H1 (cell line): ENCODE data around the gene PRSS22.

ENCODE experiments used
- ATF2 ChIP-seq: IDR thresholded peaks from 2 replicates; pipeline ENCODE4 v1.6.1; 2012; ENCODE audit warnings: low read length, inconsistent platforms
- BRCA1 ChIP-seq: IDR thresholded peaks from 2 replicates; pipeline ENCODE4 v1.6.1; 2012; ENCODE audit warnings: low read depth, low read length, improper control_type of control experiment
- CBX5 ChIP-seq: fragments of 300-800, 300-1000 bp; sonication (generic); IDR thresholded peaks from 2 replicates; pipeline ENCODE4 v1.7.1; 2016; ENCODE audit warnings: antibody characterized with exemption, low read length, low read depth
- CHD2 ChIP-seq: IDR thresholded peaks from 2 replicates; pipeline ENCODE4 v1.6.1; 2012; ENCODE audit warnings: low read length, improper control_type of control experiment
- CTCF ChIP-seq, 3 experiments: IDR thresholded peaks; 1 replicate in 2 of 3; 2 replicates in 1 of 3; pipeline versions ENCODE4 v1.5.1 to v1.6.1; 2011; ENCODE audit warnings: low read length in 3 of 3, mild to moderate bottlenecking in 3 of 3, inconsistent platforms in 2 of 3, low read depth in 1 of 3, moderate library complexity in 1 of 3; ENCODE audit not compliant: insufficient read depth in 1 of 3; ENCODE audit errors: control extremely low read depth in 1 of 3
- EP300 ChIP-seq, 2 experiments: IDR thresholded peaks; 1 replicate in 1 of 2; 2 replicates in 1 of 2; pipeline ENCODE4 v1.6.1; 2011 to 2012; ENCODE audit warnings: low read depth in 2 of 2, low read length in 2 of 2, mild to moderate bottlenecking in 2 of 2, borderline replicate concordance in 1 of 2, inconsistent platforms in 1 of 2, moderate library complexity in 1 of 2
- GABPA ChIP-seq: IDR thresholded peaks from 2 replicates; pipeline ENCODE4 v1.6.1; 2011; ENCODE audit warnings: mild to moderate bottlenecking, low read length, moderate library complexity, borderline replicate concordance; ENCODE audit not compliant: insufficient read depth
- JUND ChIP-seq: IDR thresholded peaks from 2 replicates; pipeline ENCODE4 v1.6.1; 2011; ENCODE audit warnings: mild to moderate bottlenecking, improper control_type of control experiment, low read length
- POLR2AphosphoS5 ChIP-seq: IDR thresholded peaks from 2 replicates; pipeline ENCODE4 v1.6.1; 2011; ENCODE audit warnings: low read depth, low read length
- RAD21 ChIP-seq, 2 experiments: IDR thresholded peaks in 1 of 2; conservative IDR thresholded peaks in 1 of 2; 2 replicates each; pipeline ENCODE4 v1.6.1; 2011; ENCODE audit warnings: low read depth in 2 of 2, low read length in 2 of 2, improper control_type of control experiment in 1 of 2, inconsistent platforms in 1 of 2, mild to moderate bottlenecking in 1 of 2, moderate library complexity in 1 of 2
- RXRA ChIP-seq: IDR thresholded peaks from 2 replicates; pipeline ENCODE4 v1.6.1; 2011; ENCODE audit warnings: low read depth, mild to moderate bottlenecking, low read length, moderate library complexity; ENCODE audit not compliant: insufficient read depth
- SIN3A ChIP-seq, 2 experiments: IDR thresholded peaks in 1 of 2; conservative IDR thresholded peaks in 1 of 2; 2 replicates each; pipeline ENCODE4 v1.6.1; 2011 to 2012; ENCODE audit warnings: low read length in 2 of 2, improper control_type of control experiment in 1 of 2, low read depth in 1 of 2, mild to moderate bottlenecking in 1 of 2
- TAF1 ChIP-seq: IDR thresholded peaks from 2 replicates; pipeline ENCODE4 v1.6.1; 2011; ENCODE audit warnings: mild to moderate bottlenecking, low read depth, low read length
- TCF12 ChIP-seq: IDR thresholded peaks from 2 replicates; pipeline ENCODE4 v1.6.1; 2011; ENCODE audit warnings: low read depth, mild to moderate bottlenecking, low read length

- no peak for TF ChIP-seq ATF2
- TF ChIP-seq TAF1: no peak
- no peak for TF ChIP-seq CTCF (IDR thresholded peaks at IDR 0.05; ENCODE audit: control extremely low read depth in 1 of 3, insufficient read depth in 1 of 3, low read depth in 1 of 3, low read length in 3 of 3)
- TF ChIP-seq CBX5: no peak
- no peak for TF ChIP-seq GABPA
- no peak for TF ChIP-seq TCF12
- TF ChIP-seq EP300 (IDR thresholded peaks at IDR 0.05; ENCODE audit: borderline replicate concordance in 1 of 2, low read depth in 2 of 2, low read length in 2 of 2): no peak
- TF ChIP-seq SIN3A (conservative IDR thresholded peaks at IDR 0.05 in 1 of 2, IDR thresholded peaks at IDR 0.05 in 1 of 2; ENCODE audit: low read depth in 1 of 2, low read length in 2 of 2): no peak
- no peak for TF ChIP-seq CHD2
- TF ChIP-seq RAD21 (IDR thresholded peaks at IDR 0.05 in 1 of 2, conservative IDR thresholded peaks at IDR 0.05 in 1 of 2; ENCODE audit: low read depth in 2 of 2, low read length in 2 of 2): no peak
- no peak for TF ChIP-seq JUND
- no peak for TF ChIP-seq POLR2AphosphoS5
- TF ChIP-seq RXRA: no peak
- no peak for TF ChIP-seq BRCA1
These were observed 8.5 kb upstream of the PRSS22 start for GRCh38 chr16:2866431-2866830.
